ENCODE measurements around the gene ERCC4. TPM values are rescaled to one million over a fixed set of nuclear protein-coding genes. Genes with fewer than 3 reads are reported as not detected.

Gene ERCC4
- polyA plus RNA-seq, 3 donors = 1.8 to 11.8 (median 5.9) TPM

- no peaks in the 10 kb centered on the region for H3K9me3 ChIP-seq (replicated peaks in 1 of 2; ENCODE audit: control insufficient read depth in 1 of 2, insufficient read depth in 1 of 2, low read length in 2 of 2)
- no peak for DNase-seq
- no peak overlapping the region for H2AFZ ChIP-seq (ENCODE audit: insufficient read depth, low read depth, low read length, poor library complexity, severe bottlenecking)
- no peak overlapping the region for H3K9ac ChIP-seq (ENCODE audit: insufficient read depth, low read length, poor library complexity, severe bottlenecking)
- no peak overlapping the region for H3K27ac Mint-ChIP-seq
- H3K36me3 Mint-ChIP-seq = no peaks in the 10 kb centered on the region
- H3K4me1 Mint-ChIP-seq = no peaks in the 10 kb centered on the region
- H3K9me3 Mint-ChIP-seq = peaks cover 0 to 15% (median 2%) of the 10 kb centered on the region in 7 donors
- H3K79me2 ChIP-seq (ENCODE audit: insufficient read depth, low read length) = no peaks in the 10 kb centered on the region
- H3K27ac ChIP-seq (ENCODE audit: low read depth in 1 of 2, low read length in 2 of 2) = no peak overlapping the region
- H3K36me3 ChIP-seq (replicated peaks in 1 of 2; ENCODE audit: control insufficient read depth in 1 of 2, insufficient read depth in 2 of 2, low read length in 2 of 2) = no peaks in the 10 kb centered on the region
- no CpG with 5 or more reads among the region's 3 CpGs for WGBS (ENCODE audit: insufficient coverage)
- no peaks in the 10 kb centered on the region for H3K27me3 ChIP-seq (ENCODE audit: control insufficient read depth in 2 of 2, insufficient read depth in 2 of 2, low read length in 2 of 2)
- H3K4me2 ChIP-seq (replicated peaks; ENCODE audit: extremely low read depth, low read length, poor library complexity, severe bottlenecking) = no peak overlapping the region
- no peak for TF ChIP-seq CTCF (IDR thresholded peaks at IDR 0.05)
- H3K4me3 Mint-ChIP-seq = no peak overlapping the region
- H3K27me3 Mint-ChIP-seq (ENCODE audit: low read depth in 3 of 3) = peaks cover 2 to 6% (median 5%) of the 10 kb centered on the region in 3 donors
- H3K4me3 ChIP-seq (replicated peaks in 1 of 3; ENCODE audit: low read depth in 2 of 3, low read length in 3 of 3) = no peak overlapping the region
- H4K20me1 ChIP-seq (ENCODE audit: insufficient read depth, low read length) = no peaks in the 10 kb centered on the region
- H3K4me1 ChIP-seq (ENCODE audit: control insufficient read depth in 1 of 2, insufficient read depth in 2 of 2, low read length in 2 of 2) = no peaks in the 10 kb centered on the region
- intact Hi-C loops (cut with micrococcal nuclease) = no loop called here
Observed at GRCh38 chr16:13898233-13898632, 21.7 kb upstream of the ERCC4 start.

- H3K36me3 ChIP-seq (replicated peaks in 1 of 2; ENCODE audit: control insufficient read depth in 1 of 2, insufficient read depth in 2 of 2, low read length in 2 of 2) = no peaks in the 10 kb centered on the region
- no peaks in the 10 kb centered on the region for H3K9me3 ChIP-seq (replicated peaks in 1 of 2; ENCODE audit: control insufficient read depth in 1 of 2, insufficient read depth in 1 of 2, low read length in 2 of 2)
- Mint-ChIP-seq H3K9me3 (peaks cover 0 to 11% (median 5%) of the 10 kb centered on the region in 7 donors), H3K27ac (no peak overlapping the region), H3K4me3 (no peak overlapping the region), H3K4me1 (peaks cover 6% of the 10 kb centered on the region), H3K36me3 (no peaks in the 10 kb centered on the region), H3K27me3 (ENCODE audit: low read depth in 3 of 3) (peaks cover 0 to 8% (median 7%) of the 10 kb centered on the region in 3 donors)
- H3K4me1 ChIP-seq (ENCODE audit: control insufficient read depth in 1 of 2, insufficient read depth in 2 of 2, low read length in 2 of 2) = peaks cover 0 to 4% of the 10 kb centered on the region in 2 donors
- H2AFZ ChIP-seq (ENCODE audit: insufficient read depth, low read depth, low read length, poor library complexity, severe bottlenecking) = no peak overlapping the region
- intact Hi-C loops (cut with micrococcal nuclease) = no loop called here
- DNase-seq = no peak
- H3K9ac ChIP-seq (ENCODE audit: insufficient read depth, low read length, poor library complexity, severe bottlenecking) = no peak overlapping the region
- H3K27ac ChIP-seq (ENCODE audit: low read depth in 1 of 2, low read length in 2 of 2) = no peak overlapping the region
- no peak for TF ChIP-seq CTCF (IDR thresholded peaks at IDR 0.05)
- no CpG with 5 or more reads among the region's 3 CpGs for WGBS (ENCODE audit: insufficient coverage)
- H3K79me2 ChIP-seq (ENCODE audit: insufficient read depth, low read length) = no peaks in the 10 kb centered on the region
- no peaks in the 10 kb centered on the region for H4K20me1 ChIP-seq (ENCODE audit: insufficient read depth, low read length)
- H3K4me3 ChIP-seq (replicated peaks in 1 of 3; ENCODE audit: low read depth in 2 of 3, low read length in 3 of 3) = no peak overlapping the region
- H3K4me2 ChIP-seq (replicated peaks; ENCODE audit: extremely low read depth, low read length, poor library complexity, severe bottlenecking) = no peak overlapping the region
- no peaks in the 10 kb centered on the region for H3K27me3 ChIP-seq (ENCODE audit: control insufficient read depth in 2 of 2, insufficient read depth in 2 of 2, low read length in 2 of 2)
Observed at GRCh38 chr16:13902052-13902451, 17.9 kb upstream of the ERCC4 start.
